Activated T-helper 1 cell treated with anti-CD3 and anti-CD28 coated beads, Interleukin-12 subunit alpha, Interleukin-12 subunit beta, Interleukin-2, Interleukin-4 antibody, amounts not matched to agents 30 ng/mL and 10 ng/mL and 1 ng/mL, durations not matched to agents 14 hours and 24 hours and 36 hours (primary cell): ENCODE measurements around the gene RSPH10B2. TPM values are rescaled to one million over a fixed set of nuclear protein-coding genes. Genes with fewer than 3 reads are reported as not detected.
"Not testable (repeated sequence)": the region's sequence is repeated elsewhere in the genome, so short reads cannot be mapped to it uniquely, and the experiment has no call there.

Experiments
- DNase-seq: peaks from one replicate; pipeline ENCODE4 v3.0.0; 2021; ENCODE audit warnings: low spot score
- H3K27ac Mint-ChIP-seq: one replicate; pipeline ENCODE4 v1.8.0; 2021; ENCODE audit warnings: mild to moderate bottlenecking, mixed read lengths
- H3K27me3 Mint-ChIP-seq: one replicate; pipeline ENCODE4 v1.8.0; 2022; ENCODE audit warnings: mild to moderate bottlenecking, moderate library complexity, mixed read lengths; ENCODE audit not compliant: insufficient read depth
- H3K36me3 Mint-ChIP-seq: one replicate; pipeline ENCODE4 v1.8.0; 2021; ENCODE audit warnings: low read depth, mixed read lengths
- H3K4me1 Mint-ChIP-seq: one replicate; pipeline ENCODE4 v1.8.0; 2021; ENCODE audit warnings: low read depth, mixed read lengths
- H3K4me3 Mint-ChIP-seq: one replicate; pipeline ENCODE4 v1.8.0; 2021; ENCODE audit warnings: mild to moderate bottlenecking, moderate library complexity, mixed read lengths
- H3K9me3 Mint-ChIP-seq: one replicate; pipeline ENCODE4 v1.8.0; 2021; ENCODE audit warnings: mixed read lengths
- intact Hi-C: fragments of 100-400 bp; cut with micrococcal nuclease; formaldehyde crosslinking; loops from one replicate; pipeline ENCODE4 v1.15.1; 2024
- total RNA-seq: library from RNA; stranded (reverse); gene quantifications from 2 replicates; pipeline ENCODE4 v1.2.3, GENCODE V29; 2022

The RSPH10B2 gene
- total RNA-seq, 1 donor from 2014 or later, result 0.29 TPM

GRCh38 chr7:6728893-6729491, 24.9 kb upstream of the RSPH10B2 start:
- Mint-ChIP-seq H3K27ac (peak overlapping the region; percentile 80), H3K36me3 (peaks cover 22% of the 10 kb centered on the region), H3K4me3 (peak overlapping the region; percentile 93), H3K4me1 (peaks cover 27% of the 10 kb centered on the region)
- DNase-seq, H3K9me3 Mint-ChIP-seq, H3K27me3 Mint-ChIP-seq: not testable (repeated sequence)
- intact Hi-C loops, result loop anchor here (1.0 to 10.0 kb wide), 4 partner anchors 22 to 916 kb away; partner anchors contain the start of genes CCZ1B, UMAD1 and ZDHHC4

GRCh38 chr7:6729492-6730342, 24.2 kb upstream of the RSPH10B2 start:
- peak overlapping the region; percentile 80 for H3K27ac Mint-ChIP-seq
- H3K27me3 Mint-ChIP-seq, result peaks cover 2% of the 10 kb centered on the region
- H3K4me3 Mint-ChIP-seq, result peak overlapping the region; percentile 93
- peak; percentile 81 for DNase-seq
- peaks cover 4% of the 10 kb centered on the region for H3K9me3 Mint-ChIP-seq
- peaks cover 27% of the 10 kb centered on the region for H3K4me1 Mint-ChIP-seq
- H3K36me3 Mint-ChIP-seq, result peaks cover 28% of the 10 kb centered on the region
- intact Hi-C loops, result loop anchor here (1.0 to 10.0 kb wide), 4 partner anchors 22 to 915 kb away; partner anchors contain the start of genes CCZ1B, UMAD1 and ZDHHC4

GRCh38 chr7:6730343-6730633, 23.6 kb upstream of the RSPH10B2 start:
- Mint-ChIP-seq H3K36me3 (peaks cover 32% of the 10 kb centered on the region), H3K27me3 (peaks cover 2% of the 10 kb centered on the region), H3K27ac (peak overlapping the region; percentile 78), H3K4me3 (peak overlapping the region; percentile 93), H3K4me1 (peaks cover 27% of the 10 kb centered on the region), H3K9me3 (peaks cover 4% of the 10 kb centered on the region)
- intact Hi-C loops, result no loop called here
- DNase-seq, result no peak

DNA sequence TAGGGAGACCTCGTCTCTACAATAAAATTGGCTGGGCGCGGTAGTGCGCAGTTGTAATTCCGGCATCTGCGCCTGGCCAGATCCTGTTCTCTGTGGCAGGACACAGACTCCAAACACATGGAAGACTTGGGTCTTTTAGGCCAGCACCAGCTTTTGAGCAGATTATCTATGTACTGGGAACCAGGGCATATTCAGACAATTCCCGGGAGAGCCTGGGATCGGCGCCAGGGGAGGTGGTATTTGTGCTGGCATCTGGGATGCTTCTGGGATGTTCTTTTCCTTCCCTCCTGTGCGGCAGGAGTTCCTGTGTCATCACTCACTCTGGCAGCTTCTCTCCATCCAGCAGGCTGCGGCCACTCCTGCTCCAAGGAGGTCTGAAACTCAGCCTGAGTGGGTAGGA, 15.5 kb upstream of the RSPH10B2 start:
- H3K36me3 Mint-ChIP-seq, result peaks cover 50% of the 10 kb centered on the region

GRCh38 chr7:6744410-6745100, 9.3 kb upstream of the RSPH10B2 start:
- intact Hi-C loops, H3K27me3 Mint-ChIP-seq, DNase-seq, H3K4me1 Mint-ChIP-seq, H3K4me3 Mint-ChIP-seq, H3K9me3 Mint-ChIP-seq: not testable (repeated sequence)
- Mint-ChIP-seq H3K36me3 (peaks cover 18% of the 10 kb centered on the region), H3K27ac (peak overlapping the region; percentile 61)

More for the DNA sequence above, 15.5 kb upstream of the RSPH10B2 start:
- H3K4me3 Mint-ChIP-seq, H3K27ac Mint-ChIP-seq, H3K4me1 Mint-ChIP-seq, H3K27me3 Mint-ChIP-seq, H3K9me3 Mint-ChIP-seq, DNase-seq, intact Hi-C loops: not testable (repeated sequence)

DNA sequence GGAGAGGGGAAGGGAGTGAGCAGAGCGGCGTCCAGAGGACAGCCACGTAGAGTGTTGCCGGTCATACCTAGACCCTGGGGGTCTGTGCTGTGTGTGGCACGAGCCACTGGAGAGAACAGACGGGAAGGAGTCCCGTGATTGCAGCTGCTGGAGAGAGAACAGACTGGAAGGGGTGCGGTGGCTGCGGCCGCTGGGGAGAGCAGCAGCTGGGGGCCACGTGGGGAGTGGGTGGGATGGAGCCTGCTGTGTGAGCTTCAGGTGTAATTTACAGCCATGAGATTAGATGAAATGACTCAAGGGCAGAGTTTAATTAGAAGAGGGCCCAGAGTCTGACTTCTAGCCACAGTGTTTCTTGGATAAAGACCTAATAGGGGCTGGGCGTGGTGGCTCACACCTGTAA, 4.6 kb upstream of the RSPH10B2 start:
- H3K27ac Mint-ChIP-seq, DNase-seq, H3K9me3 Mint-ChIP-seq, H3K4me1 Mint-ChIP-seq, H3K4me3 Mint-ChIP-seq, H3K36me3 Mint-ChIP-seq, intact Hi-C loops, H3K27me3 Mint-ChIP-seq: not testable (repeated sequence)

GRCh38 chr7:6750173-6750572, 3.7 kb upstream of the RSPH10B2 start:
- H3K27ac Mint-ChIP-seq, intact Hi-C loops, H3K27me3 Mint-ChIP-seq, DNase-seq, H3K36me3 Mint-ChIP-seq, H3K4me1 Mint-ChIP-seq, H3K4me3 Mint-ChIP-seq, H3K9me3 Mint-ChIP-seq: not testable (repeated sequence)

- intact Hi-C loops, H3K4me1 Mint-ChIP-seq, H3K9me3 Mint-ChIP-seq, H3K27ac Mint-ChIP-seq, DNase-seq, H3K27me3 Mint-ChIP-seq, H3K4me3 Mint-ChIP-seq, H3K36me3 Mint-ChIP-seq: not testable (repeated sequence)
These were observed 7.3 kb downstream of the RSPH10B2 start for GRCh38 chr7:6761186-6761585.

- H3K4me1 Mint-ChIP-seq, intact Hi-C loops, H3K27ac Mint-ChIP-seq, H3K27me3 Mint-ChIP-seq, H3K36me3 Mint-ChIP-seq, H3K9me3 Mint-ChIP-seq, H3K4me3 Mint-ChIP-seq, DNase-seq: not testable (repeated sequence)
These were observed 27.7 kb downstream of the RSPH10B2 start for GRCh38 chr7:6781581-6781980.

DNA sequence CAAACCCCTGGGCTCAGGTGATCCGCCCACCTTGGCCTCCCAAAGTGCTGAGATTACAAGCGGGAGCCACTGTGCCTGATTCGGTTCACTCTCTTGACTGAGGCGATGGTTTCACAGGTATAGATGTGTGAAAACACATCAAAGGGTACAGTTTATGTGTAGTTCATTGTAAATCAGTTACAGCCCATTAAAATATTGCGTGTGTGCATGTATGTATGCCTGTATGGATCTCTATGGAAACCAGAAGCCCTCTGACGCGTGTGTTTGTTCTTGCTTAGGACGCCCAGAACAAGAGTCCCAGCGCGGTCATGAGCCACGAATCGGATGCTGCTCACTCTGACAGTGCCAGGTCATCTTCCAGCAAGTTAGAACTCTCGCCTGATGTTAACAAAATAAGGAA, 35.5 kb downstream of the RSPH10B2 start:
- H3K36me3 Mint-ChIP-seq, H3K4me1 Mint-ChIP-seq, H3K27me3 Mint-ChIP-seq, H3K9me3 Mint-ChIP-seq, intact Hi-C loops, DNase-seq, H3K4me3 Mint-ChIP-seq, H3K27ac Mint-ChIP-seq: not testable (repeated sequence)

DNA sequence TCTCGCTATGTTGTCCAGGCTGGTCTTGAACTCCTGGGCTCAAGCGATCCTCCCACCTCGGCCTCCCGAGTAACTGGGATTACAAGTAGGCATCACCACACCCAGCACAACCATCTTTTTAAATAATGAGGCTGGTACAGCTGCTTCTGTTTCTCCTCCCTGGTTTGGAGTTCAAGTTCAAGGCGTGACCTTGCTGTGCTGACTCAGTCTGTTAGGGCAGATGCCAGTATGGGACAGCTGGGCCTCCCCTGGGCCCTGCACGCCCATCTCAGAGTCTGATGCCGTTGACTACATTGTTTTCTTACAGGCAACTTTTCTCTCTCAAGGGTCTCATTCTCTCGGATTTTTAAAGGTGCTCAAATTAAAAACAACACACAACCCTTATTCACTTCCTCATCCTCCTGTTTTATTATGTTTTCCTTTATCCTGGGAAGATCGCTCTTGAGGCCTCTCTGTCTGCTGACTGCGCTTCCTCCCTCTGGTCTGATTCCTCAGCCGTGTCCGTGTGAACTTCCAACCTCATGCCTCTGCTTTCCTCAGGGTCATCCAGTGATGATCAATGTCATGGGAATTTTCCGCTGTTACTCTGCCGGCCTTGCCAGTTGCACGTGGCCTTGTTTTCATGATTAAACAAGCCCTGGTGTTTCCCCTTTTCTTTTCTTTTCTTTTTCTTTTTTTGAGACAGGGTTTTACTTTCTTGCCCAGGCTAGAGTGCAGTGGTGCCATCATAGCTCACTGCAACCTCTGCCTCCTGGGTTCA, 38.4 kb downstream of the RSPH10B2 start:
- H3K4me3 Mint-ChIP-seq, DNase-seq, H3K27ac Mint-ChIP-seq, H3K9me3 Mint-ChIP-seq, H3K27me3 Mint-ChIP-seq, H3K36me3 Mint-ChIP-seq, H3K4me1 Mint-ChIP-seq, intact Hi-C loops: not testable (repeated sequence)

- intact Hi-C loops, H3K36me3 Mint-ChIP-seq, H3K27ac Mint-ChIP-seq, H3K27me3 Mint-ChIP-seq, H3K4me3 Mint-ChIP-seq, H3K4me1 Mint-ChIP-seq, H3K9me3 Mint-ChIP-seq, DNase-seq: not testable (repeated sequence)
These were observed 40.4 kb downstream of the RSPH10B2 start for GRCh38 chr7:6794276-6794675.
